Central memory CD8-positive, alpha-beta T cell (primary cell): ENCODE measurements around the gene MED13L.

Experiments
- ATAC-seq: fragments of 150-1000 bp; cut with Tn5 transposase; replicated peaks from 2 replicates; pipeline ENCODE4 v1.10.0; 2022; ENCODE audit warnings: mild to moderate bottlenecking, moderate FRiP score, moderate number of reproducible peaks; ENCODE audit not compliant: poor library complexity, severe bottlenecking; ENCODE audit errors: extremely low read depth
- DNase-seq, 2 donors: peaks; one replicate each; pipeline ENCODE4 v3.0.0; 2021; ENCODE audit warnings: low spot score in 2 of 2
- H3K27ac Mint-ChIP-seq: one replicate; pipeline ENCODE4 v1.8.0; 2022; ENCODE audit warnings: low read depth, mild to moderate bottlenecking, moderate library complexity, mixed read lengths
- H3K27me3 Mint-ChIP-seq: one replicate; pipeline ENCODE4 v1.8.0; 2022; ENCODE audit warnings: mixed read lengths
- H3K36me3 Mint-ChIP-seq: one replicate; pipeline ENCODE4 v1.8.0; 2022; ENCODE audit warnings: mild to moderate bottlenecking, moderate library complexity, mixed read lengths; ENCODE audit not compliant: insufficient read depth
- H3K4me1 Mint-ChIP-seq: one replicate; pipeline ENCODE4 v1.8.0; 2022; ENCODE audit warnings: mixed read lengths
- H3K4me3 Mint-ChIP-seq: one replicate; pipeline ENCODE4 v1.8.0; 2022; ENCODE audit warnings: mild to moderate bottlenecking, moderate library complexity, mixed read lengths
- H3K9me3 Mint-ChIP-seq: one replicate; pipeline ENCODE4 v1.8.0; 2022; ENCODE audit warnings: mixed read lengths

MED13L gene

DNA sequence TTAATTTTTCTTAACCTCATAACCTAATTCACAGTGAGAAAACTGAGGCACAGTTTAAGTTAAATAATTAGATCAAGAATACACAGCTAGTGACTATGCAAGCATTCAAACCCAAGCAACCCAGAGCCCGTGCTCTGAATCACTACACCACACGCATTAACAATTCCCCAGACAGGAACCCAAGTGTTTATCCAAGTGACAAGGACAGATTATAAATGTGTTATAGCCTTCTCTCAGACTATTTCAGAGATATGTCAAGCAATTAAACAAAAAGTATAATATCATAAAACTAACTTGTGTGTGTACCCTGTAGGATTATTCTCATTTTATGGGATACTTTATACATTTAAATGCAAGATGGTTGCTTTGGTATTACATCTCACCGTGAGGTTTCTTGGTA lies 43.8 kb downstream of the MED13L start:
- H3K9me3 Mint-ChIP-seq: no peaks in the 10 kb centered on the region
- ATAC-seq (no peak), DNase-seq (no peak)
- peaks cover 32% of the 10 kb centered on the region for H3K4me1 Mint-ChIP-seq
- no peak overlapping the region for H3K4me3 Mint-ChIP-seq
- no peaks in the 10 kb centered on the region for H3K27me3 Mint-ChIP-seq
- H3K36me3 Mint-ChIP-seq: no peaks in the 10 kb centered on the region
- no peak overlapping the region for H3K27ac Mint-ChIP-seq

DNA sequence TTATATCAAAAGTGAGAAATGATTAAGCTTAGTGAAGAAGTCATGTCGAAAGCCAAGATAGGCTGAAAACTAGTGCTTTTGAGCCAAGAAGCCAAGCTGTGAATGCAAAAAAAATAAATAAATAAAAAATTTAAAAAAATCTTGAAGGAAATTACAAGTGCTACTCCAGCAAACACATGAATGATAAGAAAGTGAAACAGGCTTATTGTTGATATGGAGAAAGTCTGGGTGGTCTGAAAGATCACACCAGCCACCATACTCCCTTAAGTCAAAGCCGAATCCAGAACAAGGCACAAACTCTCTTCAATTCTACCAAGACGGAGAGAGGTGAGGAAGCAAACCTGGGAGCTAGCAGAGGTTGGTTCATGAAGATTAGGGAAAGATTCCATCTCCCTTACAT lies 49.7 kb downstream of the MED13L start:
- Mint-ChIP-seq H3K27me3 (no peaks in the 10 kb centered on the region), H3K4me3 (no peak overlapping the region), H3K36me3 (no peaks in the 10 kb centered on the region), H3K9me3 (no peaks in the 10 kb centered on the region), H3K4me1 (peaks cover 19% of the 10 kb centered on the region), H3K27ac (no peak overlapping the region)
- DNase-seq: no peak
- no peak for ATAC-seq

DNA sequence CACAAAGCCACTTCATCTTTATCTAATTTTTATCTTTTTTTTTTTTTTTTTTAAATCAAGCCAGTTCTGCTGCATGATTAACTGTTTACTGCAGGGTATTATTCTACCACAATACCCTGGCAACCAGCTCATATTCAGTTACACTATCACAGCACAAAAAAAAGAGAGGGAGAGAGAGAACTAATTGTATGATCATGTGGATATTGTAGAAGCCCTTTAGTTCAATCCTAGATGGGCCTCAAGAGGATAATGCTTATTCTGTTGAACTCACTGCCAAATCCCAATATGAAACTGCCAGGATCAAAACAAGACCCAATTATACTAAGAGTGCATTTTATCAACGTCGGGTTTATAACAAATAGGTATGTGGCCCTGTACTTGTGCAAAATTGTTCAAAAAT lies 51.5 kb downstream of the MED13L start:
- Mint-ChIP-seq H3K4me1 (peaks cover 25% of the 10 kb centered on the region), H3K4me3 (no peak overlapping the region), H3K27ac (no peak overlapping the region), H3K27me3 (no peaks in the 10 kb centered on the region), H3K9me3 (no peaks in the 10 kb centered on the region), H3K36me3 (no peaks in the 10 kb centered on the region)
- ATAC-seq (no peak), DNase-seq (no peak)

GRCh38 chr12:116222358-116222757 lies 55.1 kb downstream of the MED13L start:
- H3K4me1 Mint-ChIP-seq: peaks cover 30% of the 10 kb centered on the region
- DNase-seq (no peak), ATAC-seq (no peak)
- no peak overlapping the region for H3K27ac Mint-ChIP-seq
- H3K27me3 Mint-ChIP-seq: no peaks in the 10 kb centered on the region
- H3K36me3 Mint-ChIP-seq: no peaks in the 10 kb centered on the region
- no peak overlapping the region for H3K4me3 Mint-ChIP-seq
- no peaks in the 10 kb centered on the region for H3K9me3 Mint-ChIP-seq

DNA sequence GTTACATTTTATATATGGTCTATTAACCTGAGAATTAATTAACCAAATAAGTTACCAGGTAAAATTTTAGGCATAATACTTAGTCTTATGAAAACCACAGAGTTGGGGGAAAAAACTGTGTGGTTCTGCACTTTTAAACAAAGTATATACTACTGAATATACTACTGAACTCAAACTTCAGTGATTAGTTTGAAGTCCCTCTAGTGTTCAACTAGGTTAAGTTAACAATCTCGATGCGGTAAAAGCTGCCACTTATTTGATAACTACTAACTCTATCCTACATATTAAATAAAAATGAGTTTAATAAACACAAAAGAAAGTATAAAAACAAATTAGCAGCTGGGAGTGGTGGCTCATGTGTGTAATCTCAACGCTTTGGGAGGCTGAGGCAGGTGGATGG lies 56.7 kb downstream of the MED13L start:
- no peaks in the 10 kb centered on the region for H3K9me3 Mint-ChIP-seq
- no peaks in the 10 kb centered on the region for H3K36me3 Mint-ChIP-seq
- ATAC-seq: no peak
- DNase-seq: no peak
- no peaks in the 10 kb centered on the region for H3K27me3 Mint-ChIP-seq
- peaks cover 46% of the 10 kb centered on the region for H3K4me1 Mint-ChIP-seq
- no peak overlapping the region for H3K4me3 Mint-ChIP-seq
- no peak overlapping the region for H3K27ac Mint-ChIP-seq

- ATAC-seq (no peak), DNase-seq (no peak)
- Mint-ChIP-seq H3K27me3 (no peaks in the 10 kb centered on the region), H3K36me3 (no peaks in the 10 kb centered on the region), H3K4me3 (no peak overlapping the region), H3K4me1 (peaks cover 61% of the 10 kb centered on the region), H3K27ac (peak overlapping the region; percentile 12), H3K9me3 (no peaks in the 10 kb centered on the region)
Observed at GRCh38 chr12:116217045-116217735, 60.3 kb downstream of the MED13L start.

DNA sequence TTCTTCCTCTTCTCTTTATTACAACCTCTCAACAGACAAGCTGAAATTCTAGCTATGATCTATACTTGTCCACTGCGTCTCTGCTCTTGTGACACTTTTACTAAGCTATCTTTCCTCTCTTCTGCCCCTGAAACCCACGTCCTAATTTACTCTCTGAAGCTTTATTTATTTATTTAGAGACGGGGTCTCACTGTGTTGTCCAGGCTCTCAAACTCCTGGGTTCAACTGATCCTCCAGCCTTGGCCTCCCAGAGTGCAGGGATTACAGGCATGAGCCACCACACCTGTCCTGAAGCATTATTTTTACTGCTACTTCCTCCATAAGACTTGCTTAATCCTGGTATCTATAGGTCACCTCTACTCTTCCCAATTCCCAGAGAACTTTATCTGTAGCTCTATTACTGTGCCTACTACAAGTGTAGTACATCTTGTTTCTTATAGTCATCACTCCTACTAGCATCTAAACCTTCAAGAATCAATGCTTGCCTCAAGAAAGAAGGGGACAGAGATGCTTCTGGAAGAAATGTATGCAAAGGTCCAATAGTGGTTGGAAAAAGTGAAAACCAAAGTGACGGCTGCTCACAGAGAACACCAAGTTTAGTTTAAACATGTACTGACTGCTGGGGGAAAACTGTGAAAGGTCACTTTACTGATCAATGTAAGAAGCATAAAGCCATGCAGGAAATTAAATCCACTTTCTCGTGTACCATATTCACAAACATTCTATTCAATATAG lies 61.3 kb downstream of the MED13L start:
- peaks cover 65% of the 10 kb centered on the region for H3K4me1 Mint-ChIP-seq
- no peaks in the 10 kb centered on the region for H3K27me3 Mint-ChIP-seq
- no peak for DNase-seq
- ATAC-seq: no peak
- no peaks in the 10 kb centered on the region for H3K9me3 Mint-ChIP-seq
- H3K27ac Mint-ChIP-seq: no peak overlapping the region
- H3K4me3 Mint-ChIP-seq: no peak overlapping the region
- no peaks in the 10 kb centered on the region for H3K36me3 Mint-ChIP-seq

- Mint-ChIP-seq H3K4me3 (no peak overlapping the region), H3K27ac (no peak overlapping the region)
- ATAC-seq: no peak
Observed at GRCh38 chr12:116215023-116215422, 62.5 kb downstream of the MED13L start.

DNA sequence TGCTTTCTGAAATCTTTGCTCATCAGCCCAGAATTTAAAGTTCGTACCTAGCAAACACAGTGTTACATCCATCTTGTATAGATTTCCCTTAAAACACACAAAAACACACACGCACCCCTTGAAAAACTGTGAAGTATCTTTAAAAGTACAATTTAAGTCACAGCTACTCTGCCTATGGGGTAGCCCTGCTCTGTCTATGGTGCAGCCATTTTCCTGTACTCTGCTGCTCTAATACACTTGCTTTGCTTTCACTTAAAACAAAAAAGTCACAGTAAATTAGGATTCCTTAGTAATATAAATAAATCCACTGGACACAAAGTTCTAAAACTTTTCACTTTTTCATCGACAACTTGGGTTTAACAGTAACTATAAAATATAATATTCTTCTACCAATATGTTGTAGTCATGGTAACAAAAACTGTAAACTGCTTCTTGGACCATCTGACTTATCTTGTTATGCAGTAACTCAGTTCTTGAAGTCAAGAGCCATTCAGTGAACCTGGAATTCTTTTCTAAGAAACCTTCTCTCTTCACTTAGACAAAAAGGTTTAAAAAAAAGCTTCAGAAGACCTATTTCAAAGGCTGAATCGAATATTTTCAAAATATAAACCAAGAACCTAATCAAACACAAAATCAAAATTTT lies 63.5 kb downstream of the MED13L start:
- DNase-seq (no peak), ATAC-seq (no peak)
- no peaks in the 10 kb centered on the region for H3K27me3 Mint-ChIP-seq
- no peaks in the 10 kb centered on the region for H3K9me3 Mint-ChIP-seq
- H3K4me1 Mint-ChIP-seq: peaks cover 85% of the 10 kb centered on the region
- H3K36me3 Mint-ChIP-seq: no peaks in the 10 kb centered on the region
- H3K4me3 Mint-ChIP-seq: no peak overlapping the region
- H3K27ac Mint-ChIP-seq: no peak overlapping the region

More at GRCh38 chr12:116215023-116215422, 62.5 kb downstream of the MED13L start:
- no peaks in the 10 kb centered on the region for H3K27me3 Mint-ChIP-seq
- H3K9me3 Mint-ChIP-seq: no peaks in the 10 kb centered on the region
- DNase-seq: no peak
- no peaks in the 10 kb centered on the region for H3K36me3 Mint-ChIP-seq
- peaks cover 76% of the 10 kb centered on the region for H3K4me1 Mint-ChIP-seq

- no peaks in the 10 kb centered on the region for H3K9me3 Mint-ChIP-seq
- peaks cover 76% of the 10 kb centered on the region for H3K4me1 Mint-ChIP-seq
- no peaks in the 10 kb centered on the region for H3K27me3 Mint-ChIP-seq
- ATAC-seq (no peak), DNase-seq (no peak)
- no peak overlapping the region for H3K4me3 Mint-ChIP-seq
- H3K36me3 Mint-ChIP-seq: no peaks in the 10 kb centered on the region
- no peak overlapping the region for H3K27ac Mint-ChIP-seq
Observed at GRCh38 chr12:116213014-116213413, 64.5 kb downstream of the MED13L start.

DNA sequence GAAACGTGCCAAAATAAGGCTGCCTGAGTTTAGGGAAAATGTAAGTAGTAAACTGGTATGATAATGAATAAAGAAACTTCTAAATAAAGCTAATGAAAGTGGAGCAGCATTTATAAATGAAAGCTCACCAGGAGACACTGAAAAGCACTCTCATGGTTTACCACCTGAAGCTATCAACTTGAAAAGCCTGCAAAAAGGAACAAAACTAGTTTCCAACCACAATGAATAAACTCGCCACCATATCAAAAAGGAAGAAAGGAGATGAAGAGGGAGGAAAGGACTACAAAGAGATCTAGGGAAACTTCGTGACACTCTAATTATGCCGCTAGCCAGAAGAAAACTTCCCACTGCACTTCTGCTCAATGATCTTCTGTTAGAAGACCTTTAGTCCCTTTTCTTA lies 66.7 kb downstream of the MED13L start:
- Mint-ChIP-seq H3K27ac (peak overlapping the region; percentile 45), H3K9me3 (no peaks in the 10 kb centered on the region), H3K27me3 (no peaks in the 10 kb centered on the region), H3K4me3 (no peak overlapping the region), H3K4me1 (peaks cover 69% of the 10 kb centered on the region), H3K36me3 (no peaks in the 10 kb centered on the region)
- DNase-seq (no peak), ATAC-seq (no peak)

DNA sequence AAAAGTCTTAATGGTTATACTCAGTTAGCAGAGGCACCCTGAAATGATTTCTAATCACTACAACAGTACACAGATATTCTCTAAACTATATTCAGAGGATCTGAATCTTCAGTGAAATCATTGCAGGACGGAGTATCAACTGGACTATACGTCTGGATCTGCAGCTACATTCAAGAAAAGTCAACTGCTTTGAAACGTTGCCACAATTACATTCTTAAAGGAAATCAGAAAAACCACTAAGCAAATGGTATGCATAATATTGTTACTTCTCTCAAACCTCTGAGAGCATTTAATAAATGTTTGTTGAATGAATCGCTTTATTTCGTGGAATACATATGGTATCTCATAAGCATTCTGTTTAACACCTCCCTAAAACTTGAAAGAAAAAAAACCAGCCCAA lies 67.4 kb downstream of the MED13L start:
- no peak overlapping the region for H3K4me3 Mint-ChIP-seq

DNA sequence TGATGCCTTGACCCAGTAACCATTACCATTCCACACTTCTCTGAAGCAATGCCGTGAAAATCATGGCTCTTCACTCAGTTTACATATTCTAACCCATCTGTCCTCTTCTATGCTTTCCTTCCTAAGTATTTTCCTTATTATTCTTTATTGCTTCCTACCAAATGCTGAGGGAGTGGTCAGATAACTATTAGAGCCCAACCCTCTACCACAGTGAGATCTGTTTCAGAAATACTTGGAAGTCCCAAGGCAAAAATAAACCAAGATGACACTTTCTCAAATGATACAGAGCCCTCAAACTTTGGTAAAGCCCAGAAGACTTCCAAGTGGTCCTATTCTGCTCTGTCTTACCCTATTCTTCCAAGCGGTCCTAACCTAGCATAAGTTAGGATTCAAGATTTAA lies 68.0 kb downstream of the MED13L start:
- Mint-ChIP-seq H3K9me3 (no peaks in the 10 kb centered on the region), H3K27ac (no peak overlapping the region), H3K4me1 (peaks cover 56% of the 10 kb centered on the region), H3K4me3 (no peak overlapping the region), H3K27me3 (no peaks in the 10 kb centered on the region), H3K36me3 (no peaks in the 10 kb centered on the region)
- ATAC-seq (no peak), DNase-seq (no peak)

More for the DNA sequence above, 67.4 kb downstream of the MED13L start:
- no peak overlapping the region for H3K27ac Mint-ChIP-seq
- no peaks in the 10 kb centered on the region for H3K27me3 Mint-ChIP-seq
- no peaks in the 10 kb centered on the region for H3K36me3 Mint-ChIP-seq
- ATAC-seq: no peak
- H3K9me3 Mint-ChIP-seq: no peaks in the 10 kb centered on the region
- H3K4me1 Mint-ChIP-seq: peaks cover 63% of the 10 kb centered on the region
- no peak for DNase-seq
